ENCODE results near the gene TMEM178B. TPM values are rescaled to one million over a fixed set of nuclear protein-coding genes. Genes with fewer than 3 reads are reported as not detected.

Gene TMEM178B
- total RNA-seq, 2 donors from 2014 or later = 1.7 to 4.1 TPM

- Mint-ChIP-seq H3K27ac (no peak overlapping the region), H3K9me3 (peaks cover 2% of the 10 kb centered on the region), H3K36me3 (ENCODE audit: low read depth) (no peaks in the 10 kb centered on the region), H3K4me1 (no peaks in the 10 kb centered on the region), H3K27me3 (ENCODE audit: insufficient read depth) (no peaks in the 10 kb centered on the region), H3K4me3 (no peak overlapping the region)
- Histone ChIP-seq H3K4me3 (ENCODE audit: low read length) (no peak overlapping the region), H3K27me3 (ENCODE audit: control insufficient read depth, insufficient read depth, low read length, poor library complexity, severe bottlenecking) (no peaks in the 10 kb centered on the region), H3K9ac (ENCODE audit: extremely low read depth, low read length, poor library complexity, severe bottlenecking) (no peak overlapping the region), H3K9me3 (ENCODE audit: control insufficient read depth, low read length) (no peaks in the 10 kb centered on the region), H3K27ac (ENCODE audit: low read depth, low read length) (no peak overlapping the region), H3K4me1 (ENCODE audit: control insufficient read depth, insufficient read depth, low read length) (no peaks in the 10 kb centered on the region), H3K36me3 (ENCODE audit: control insufficient read depth, insufficient read depth, low read length) (no peaks in the 10 kb centered on the region)
- TF ChIP-seq CTCF (conservative IDR thresholded peaks at IDR 0.05) = no peak
- WGBS, 2 experiments (ENCODE audit: insufficient coverage in 1 of 2, insufficient read length in 1 of 2) = 93 to 100% methylated on average over 1 of the region's 1 CpG
- DNase-seq = no peak
Measured at GRCh38 chr7:141386881-141387280, 313.0 kb downstream of the TMEM178B start.

GRCh38 chr7:141387521-141388217, 313.8 kb downstream of the TMEM178B start:
- Mint-ChIP-seq H3K4me1 (no peaks in the 10 kb centered on the region), H3K36me3 (ENCODE audit: low read depth) (no peaks in the 10 kb centered on the region), H3K4me3 (no peak overlapping the region), H3K27ac (no peak overlapping the region), H3K27me3 (ENCODE audit: insufficient read depth) (no peaks in the 10 kb centered on the region), H3K9me3 (peaks cover 2% of the 10 kb centered on the region)
- H3K9ac ChIP-seq (ENCODE audit: extremely low read depth, low read length, poor library complexity, severe bottlenecking) = no peak overlapping the region
- WGBS, 2 experiments (ENCODE audit: insufficient coverage in 1 of 2, insufficient read length in 1 of 2) = 91% methylated on average over 8 to 14 of the region's 14 CpGs
- no peaks in the 10 kb centered on the region for H3K4me1 ChIP-seq (ENCODE audit: control insufficient read depth, insufficient read depth, low read length)
- no peaks in the 10 kb centered on the region for H3K9me3 ChIP-seq (ENCODE audit: control insufficient read depth, low read length)
- no peaks in the 10 kb centered on the region for H3K36me3 ChIP-seq (ENCODE audit: control insufficient read depth, insufficient read depth, low read length)
- no peak overlapping the region for H3K4me3 ChIP-seq (ENCODE audit: low read length)
- H3K27ac ChIP-seq (ENCODE audit: low read depth, low read length) = no peak overlapping the region
- no peaks in the 10 kb centered on the region for H3K27me3 ChIP-seq (ENCODE audit: control insufficient read depth, insufficient read depth, low read length, poor library complexity, severe bottlenecking)
- no peak for DNase-seq
- no peak for TF ChIP-seq CTCF (conservative IDR thresholded peaks at IDR 0.05)

GRCh38 chr7:141389140-141389796, 315.4 kb downstream of the TMEM178B start:
- TF ChIP-seq CTCF (conservative IDR thresholded peaks at IDR 0.05) = no peak
- Mint-ChIP-seq H3K27me3 (ENCODE audit: insufficient read depth) (no peaks in the 10 kb centered on the region), H3K9me3 (no peaks in the 10 kb centered on the region), H3K27ac (no peak overlapping the region), H3K4me1 (peaks cover 6% of the 10 kb centered on the region), H3K4me3 (no peak overlapping the region), H3K36me3 (ENCODE audit: low read depth) (no peaks in the 10 kb centered on the region)
- DNase-seq = no peak
- Histone ChIP-seq H3K9me3 (ENCODE audit: control insufficient read depth, low read length) (no peaks in the 10 kb centered on the region), H3K36me3 (ENCODE audit: control insufficient read depth, insufficient read depth, low read length) (no peaks in the 10 kb centered on the region), H3K4me3 (ENCODE audit: low read length) (no peak overlapping the region), H3K9ac (ENCODE audit: extremely low read depth, low read length, poor library complexity, severe bottlenecking) (no peak overlapping the region), H3K4me1 (ENCODE audit: control insufficient read depth, insufficient read depth, low read length) (peaks cover 2% of the 10 kb centered on the region), H3K27me3 (ENCODE audit: control insufficient read depth, insufficient read depth, low read length, poor library complexity, severe bottlenecking) (no peaks in the 10 kb centered on the region), H3K27ac (ENCODE audit: low read depth, low read length) (no peak overlapping the region)
- WGBS, 2 experiments (ENCODE audit: insufficient coverage in 1 of 2, insufficient read length in 1 of 2) = 91 to 97% methylated on average over 3 to 6 of the region's 6 CpGs
